Ovary (tissue), 9 donors: ENCODE measurements around the gene C11orf16. TPM values are rescaled to one million over a fixed set of nuclear protein-coding genes. Genes with fewer than 3 reads are reported as not detected.
A peak's percentile ranks its signal among the peaks of the same experiment; 100 is the strongest.
"Not testable (repeated sequence)": the region's sequence is repeated elsewhere in the genome, so short reads cannot be mapped to it uniquely, and the experiment has no call there.

Source experiments
- DNase-seq, 5 donors: peaks; one replicate each; pipeline ENCODE4 v3.0.0-alpha.2; 2019 to 2020
- H3K27ac ChIP-seq, 2 donors: fragments of 200-600 bp; one replicate each; pipeline versions ENCODE4 v1.5.1 to v1.8.0; 2019 to 2022
- H3K27me3 ChIP-seq: fragments of 200-600 bp; one replicate; pipeline ENCODE4 v1.8.0; 2022
- H3K36me3 ChIP-seq: fragments of 200-600 bp; sonication (generic); one replicate; pipeline ENCODE4 v1.5.1; 2019
- H3K4me1 ChIP-seq: one replicate; pipeline ENCODE4 v1.8.1; 2013; ENCODE audit warnings: mild to moderate bottlenecking, moderate library complexity; ENCODE audit not compliant: insufficient read depth
- H3K4me3 ChIP-seq: fragments of 200-600 bp; sonication (generic); one replicate; pipeline ENCODE4 v1.5.1; 2017
- H3K9me3 ChIP-seq, 2 donors: fragments of 200-600 bp in 1 of 2; sonication (generic) in 1 of 2; one replicate each; pipeline versions ENCODE4 v1.5.1 to v1.8.1; 2013 to 2019; ENCODE audit warnings: mild to moderate bottlenecking in 1 of 2, moderate library complexity in 1 of 2
- CTCF ChIP-seq, 3 donors: fragments of 450-650 bp in 2 of 3; fragments of 200-600 bp in 1 of 3; IDR thresholded peaks; one replicate each; pipeline versions ENCODE4 v1.5.1 to v1.8.0; 2016 to 2022; ENCODE audit warnings: antibody characterized with exemption in 3 of 3, mild to moderate bottlenecking in 1 of 3
- EP300 ChIP-seq: sonication (generic); formaldehyde crosslinking; IDR thresholded peaks from one replicate; pipeline ENCODE4 v1.6.1; 2017; ENCODE audit warnings: antibody characterized with exemption
- POLR2A ChIP-seq: fragments of 450-650 bp; IDR thresholded peaks from one replicate; pipeline ENCODE4 v1.6.1; 2017; ENCODE audit warnings: antibody characterized with exemption, mild to moderate bottlenecking, moderate library complexity
- WGBS, 3 donors: extraction: QIAGEN DNeasy Blood & Tissue Kit in 1 of 3; methylation state at CpG; one replicate each; pipeline versions ENCODE4 v1.1.5 to v1.1.7; 2013 to 2017; 5-methylcytosine and 5-hydroxymethylcytosine counted together
- intact Hi-C, 4 donors: fragments of 100-400 bp; cut with DNase I; formaldehyde crosslinking; loops; one replicate each; pipeline versions ENCODE4 v1.11.0 to v1.15.1; 2022 to 2023
- polyA plus RNA-seq, 2 donors: library from polyadenylated mRNA; stranded (reverse); fragments of 200-250 nt in 1 of 2; fragments of 350-450 nt in 1 of 2; fragmentation: Illumina TruSeq in 1 of 2; extraction: RNeasy Lipid Tissue Mini Kit (QIAGEN cat#74804) in 1 of 2; gene quantifications; one replicate each; pipeline ENCODE4 v1.2.3, GENCODE V29; 2013 to 2014
- total RNA-seq, 7 donors: library from RNA; depleted of rRNA in 2 of 7; stranded (reverse); fragments of >200 nt in 2 of 7; fragmentation: NEBNext Ultra II Directional in 3 of 7; extraction: Animal tissue kit (Norgen Biotek cat#: 25700) in 3 of 7; gene quantifications; one replicate each; pipeline versions ENCODE4 v1.1.0 to v1.2.4, GENCODE V29; 2016 to 2023
- donor health status: DM: no; HTN: no; CAD: no; lungs with moderate emphysema.
- donor health status: DM: no; HTN: no; CAD: no.
- donor health status: Bipolar disorder and iron deficiency.
- donor health status: DM: yes; HTN: yes; CAD: no.
- donor health status: DM: no; HTN: no; CAD: no.
- donor health status: DM: yes; HTN: yes; CAD: no.

C11orf16 gene
- total and polyA plus RNA-seq, 9 donors = 0.20 to 3.7 (median 0.96) TPM; not detected in 5

- TF ChIP-seq POLR2A (no peak), CTCF (IDR thresholded peaks at IDR 0.05) (no peak), EP300 (no peak)
- Histone ChIP-seq H3K27me3 (no peaks in the 10 kb centered on the region), H3K27ac (no peak overlapping the region), H3K4me3 (no peak overlapping the region), H3K9me3 (no peaks in the 10 kb centered on the region), H3K4me1 (no peaks in the 10 kb centered on the region), H3K36me3 (no peaks in the 10 kb centered on the region)
- WGBS, 3 donors = 41 to 44% (median 44%) methylated on average over 2 of the region's 2 CpGs
- intact Hi-C loops = no loop called here
- no peak for DNase-seq
Observed at GRCh38 chr11:8886322-8886721, 46.4 kb downstream of the C11orf16 start.

- DNase-seq, H3K4me1 ChIP-seq, H3K27ac ChIP-seq, H3K9me3 ChIP-seq, H3K27me3 ChIP-seq, H3K4me3 ChIP-seq, intact Hi-C loops, H3K36me3 ChIP-seq: not testable (repeated sequence)
- 82 to 89% (median 88%) methylated on average over 7 of the region's 7 CpGs for WGBS, 3 donors
Observed at GRCh38 chr11:8881585-8881984, 51.2 kb downstream of the C11orf16 start.

GRCh38 chr11:8878771-8879170 lies 54.0 kb downstream of the C11orf16 start:
- no peak overlapping the region for H3K27ac ChIP-seq
- DNase-seq = no peak

GRCh38 chr11:8873741-8874405 lies 58.9 kb downstream of the C11orf16 start:
- TF ChIP-seq EP300 (no peak), POLR2A (no peak), CTCF (IDR thresholded peaks at IDR 0.05) (no peak)
- H3K4me1 ChIP-seq = peaks cover 6% of the 10 kb centered on the region

More at GRCh38 chr11:8878771-8879170, 54.0 kb downstream of the C11orf16 start:
- no peak overlapping the region for H3K4me3 ChIP-seq
- no peaks in the 10 kb centered on the region for H3K4me1 ChIP-seq
- TF ChIP-seq EP300 = no peak
- TF ChIP-seq POLR2A = no peak
- TF ChIP-seq CTCF (IDR thresholded peaks at IDR 0.05) = no peak
- intact Hi-C loops = no loop called here
- H3K9me3 ChIP-seq = no peaks in the 10 kb centered on the region
- no peaks in the 10 kb centered on the region for H3K27me3 ChIP-seq
- H3K36me3 ChIP-seq = no peaks in the 10 kb centered on the region
- 86 to 87% (median 87%) methylated on average over 2 of the region's 2 CpGs for WGBS, 3 donors

GRCh38 chr11:8871962-8872361 lies 60.8 kb downstream of the C11orf16 start:
- no peak for TF ChIP-seq EP300
- TF ChIP-seq CTCF (IDR thresholded peaks at IDR 0.05) = no peak
- TF ChIP-seq POLR2A = no peak
- no peak overlapping the region for H3K4me3 ChIP-seq
- H3K9me3 ChIP-seq = no peaks in the 10 kb centered on the region
- peaks cover 8% of the 10 kb centered on the region for H3K4me1 ChIP-seq
- intact Hi-C loops = loop anchor here in 2 of 4 donors (5.0 kb wide), 3 partner anchors 40 to 60 kb away; partner anchors contain the start of gene AKIP1 (in 1 of the 2)
- H3K36me3 ChIP-seq = no peaks in the 10 kb centered on the region
- DNase-seq = peak in 2 of 5 donors; percentile 33 to 47
- no peaks in the 10 kb centered on the region for H3K27me3 ChIP-seq
- peak overlapping the region; percentile 27 to 61 for H3K27ac ChIP-seq
- 25 to 43% (median 32%) methylated on average over 6 of the region's 6 CpGs for WGBS, 3 donors

More at GRCh38 chr11:8873741-8874405, 58.9 kb downstream of the C11orf16 start:
- 44 to 54% (median 53%) methylated on average over 6 of the region's 6 CpGs for WGBS, 3 donors
- H3K27me3 ChIP-seq = no peaks in the 10 kb centered on the region
- no peak for DNase-seq
- H3K4me3 ChIP-seq = no peak overlapping the region
- H3K9me3 ChIP-seq = no peaks in the 10 kb centered on the region
- intact Hi-C loops = loop anchor here in 2 of 4 donors (5.0 kb wide), 3 partner anchors 38 to 62 kb away; partner anchors contain the start of gene AKIP1 (in 1 of the 2)
- H3K36me3 ChIP-seq = no peaks in the 10 kb centered on the region
- H3K27ac ChIP-seq = no peak overlapping the region
